Activated T-helper 2 cell treated with anti-CD3 and anti-CD28 coated beads, Interferon-gamma antibody, Interleukin-2, Interleukin-4, amounts not matched to agents 10 μg/mL and 5 μg/mL and 100 μg/mL, durations not matched to agents 14 hours and 24 hours and 36 hours (primary cell): ENCODE measurements around the gene METTL18. TPM values are rescaled to one million over a fixed set of nuclear protein-coding genes. Genes with fewer than 3 reads are reported as not detected.

ENCODE experiments used
- total RNA-seq: library from RNA; stranded (reverse); gene quantifications from 2 replicates; pipeline ENCODE4 v1.2.3, GENCODE V29; 2022

Gene METTL18
- total RNA-seq, 1 donor from 2014 or later = 10.9 TPM

Other genes starting within 250 kb of the METTL18 start
- gene F5, start 208.4 kb downstream of the METTL18 start, total RNA-seq = 25.0 and 26.0 TPM in 2 replicates
- gene SELP, start 164.8 kb downstream of the METTL18 start, total RNA-seq = 0.16 and 0.25 TPM in 2 replicates
- 63.0 and 64.9 TPM in 2 replicates for gene SELL, start 83.3 kb downstream of the METTL18 start, total RNA-seq
- gene SELE, start 60.8 kb downstream of the METTL18 start, total RNA-seq = not detected in 2 replicates
- 9.5 and 10.2 TPM in 2 replicates for gene SCYL3, start 99.0 kb upstream of the METTL18 start, total RNA-seq